ENCODE results near the gene HHIPL2.

HHIPL2 gene

DNA sequence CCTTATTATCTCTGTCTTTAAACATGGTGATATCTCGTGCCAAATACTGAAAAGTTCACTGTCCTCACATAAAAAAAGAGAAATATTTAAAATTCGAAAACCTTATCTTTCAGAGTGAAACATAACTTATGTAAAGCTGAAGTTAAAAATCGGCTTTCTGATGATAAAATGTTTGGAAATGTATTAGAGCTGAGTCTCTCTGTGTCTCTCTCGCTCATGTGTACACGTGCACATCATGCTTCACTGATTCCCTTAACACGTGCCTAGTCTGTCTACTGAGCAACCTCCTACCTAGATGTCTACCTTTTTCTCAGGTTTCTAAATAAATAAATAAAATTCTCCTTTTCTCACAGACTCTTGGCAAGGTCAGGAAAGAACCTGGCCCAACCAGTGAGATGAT is 17.1 kb downstream of the HHIPL2 start:
- no peak overlapping the region for H3K9ac ChIP-seq
- no peaks in the 10 kb centered on the region for H3K4me1 ChIP-seq (ENCODE audit: low read depth, poor library complexity, severe bottlenecking)
- no peak overlapping the region for H3K27ac ChIP-seq
- no peaks in the 10 kb centered on the region for H3K36me3 ChIP-seq (ENCODE audit: insufficient read depth)
- H3K79me2 ChIP-seq (ENCODE audit: insufficient read depth, low read depth) = no peaks in the 10 kb centered on the region
- H3K27me3 ChIP-seq (ENCODE audit: insufficient read depth, low read depth) = no peaks in the 10 kb centered on the region
- no peaks in the 10 kb centered on the region for H4K20me1 ChIP-seq (ENCODE audit: insufficient read depth)
- no peak overlapping the region for H3K4me2 ChIP-seq
- H2AFZ ChIP-seq (ENCODE audit: low read depth) = no peak overlapping the region
- H3K4me3 ChIP-seq (IDR thresholded peaks at IDR 0.05; ENCODE audit: insufficient read depth, low read depth, low read length) = no peak overlapping the region
- no peak for TF ChIP-seq CTCF (conservative IDR thresholded peaks at IDR 0.05; ENCODE audit: low read depth, low read length)

GRCh38 chr1:222529916-222530315 is 18.0 kb downstream of the HHIPL2 start:
- Histone ChIP-seq H3K4me3 (IDR thresholded peaks at IDR 0.05; ENCODE audit: insufficient read depth, low read depth, low read length) (no peak overlapping the region), H3K79me2 (ENCODE audit: insufficient read depth, low read depth) (no peaks in the 10 kb centered on the region), H4K20me1 (ENCODE audit: insufficient read depth) (no peaks in the 10 kb centered on the region), H2AFZ (ENCODE audit: low read depth) (no peak overlapping the region), H3K36me3 (ENCODE audit: insufficient read depth) (no peaks in the 10 kb centered on the region), H3K27me3 (ENCODE audit: insufficient read depth, low read depth) (no peaks in the 10 kb centered on the region), H3K4me2 (no peak overlapping the region), H3K9ac (no peak overlapping the region), H3K27ac (no peak overlapping the region), H3K4me1 (ENCODE audit: low read depth, poor library complexity, severe bottlenecking) (no peaks in the 10 kb centered on the region)
- no peak for TF ChIP-seq CTCF (conservative IDR thresholded peaks at IDR 0.05; ENCODE audit: low read depth, low read length)

- H3K4me1 ChIP-seq (ENCODE audit: low read depth, poor library complexity, severe bottlenecking) = no peaks in the 10 kb centered on the region
- H3K9ac ChIP-seq = no peak overlapping the region
- H3K27me3 ChIP-seq (ENCODE audit: insufficient read depth, low read depth) = no peaks in the 10 kb centered on the region
- H2AFZ ChIP-seq (ENCODE audit: low read depth) = no peak overlapping the region
- no peak for TF ChIP-seq CTCF (conservative IDR thresholded peaks at IDR 0.05; ENCODE audit: low read depth, low read length)
- no peak overlapping the region for H3K27ac ChIP-seq
- no peak overlapping the region for H3K4me3 ChIP-seq (IDR thresholded peaks at IDR 0.05; ENCODE audit: insufficient read depth, low read depth, low read length)
- H3K4me2 ChIP-seq = no peak overlapping the region
- H4K20me1 ChIP-seq (ENCODE audit: insufficient read depth) = no peaks in the 10 kb centered on the region
- no peaks in the 10 kb centered on the region for H3K79me2 ChIP-seq (ENCODE audit: insufficient read depth, low read depth)
- H3K36me3 ChIP-seq (ENCODE audit: insufficient read depth) = no peaks in the 10 kb centered on the region
Observed at GRCh38 chr1:222529181-222529580, 18.7 kb downstream of the HHIPL2 start.

GRCh38 chr1:222525951-222526350 is 22.0 kb downstream of the HHIPL2 start:
- Histone ChIP-seq H3K9ac (no peak overlapping the region), H3K36me3 (ENCODE audit: insufficient read depth) (no peaks in the 10 kb centered on the region), H3K27ac (no peak overlapping the region), H3K79me2 (ENCODE audit: insufficient read depth, low read depth) (no peaks in the 10 kb centered on the region), H3K4me3 (IDR thresholded peaks at IDR 0.05; ENCODE audit: insufficient read depth, low read depth, low read length) (no peak overlapping the region), H4K20me1 (ENCODE audit: insufficient read depth) (no peaks in the 10 kb centered on the region), H2AFZ (ENCODE audit: low read depth) (no peak overlapping the region), H3K27me3 (ENCODE audit: insufficient read depth, low read depth) (no peaks in the 10 kb centered on the region), H3K4me2 (no peak overlapping the region), H3K4me1 (ENCODE audit: low read depth, poor library complexity, severe bottlenecking) (no peaks in the 10 kb centered on the region)
- TF ChIP-seq CTCF (conservative IDR thresholded peaks at IDR 0.05; ENCODE audit: low read depth, low read length) = no peak

DNA sequence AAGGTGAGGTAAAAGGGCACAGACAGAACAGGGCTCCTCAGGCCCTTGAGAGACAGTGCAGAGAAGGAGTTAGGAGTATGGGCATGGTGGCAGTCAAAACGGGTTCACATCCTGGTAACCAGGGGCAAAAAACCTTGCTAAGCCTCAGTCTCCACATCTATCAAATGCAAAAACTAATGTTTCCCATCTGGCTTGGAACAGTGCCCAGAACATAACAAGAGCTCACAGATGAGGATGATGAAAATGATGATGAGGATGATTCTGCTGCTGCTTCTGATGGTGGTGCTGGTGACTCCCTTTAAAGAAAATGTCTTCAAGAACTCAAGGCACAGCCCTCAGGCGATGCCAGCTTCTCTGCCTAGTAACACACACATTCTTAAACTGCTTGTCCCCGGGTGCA is 24.1 kb downstream of the HHIPL2 start:
- Histone ChIP-seq H3K9ac (no peak overlapping the region), H3K4me3 (IDR thresholded peaks at IDR 0.05; ENCODE audit: insufficient read depth, low read depth, low read length) (no peak overlapping the region), H3K4me1 (ENCODE audit: low read depth, poor library complexity, severe bottlenecking) (no peaks in the 10 kb centered on the region), H3K27ac (no peak overlapping the region), H3K79me2 (ENCODE audit: insufficient read depth, low read depth) (no peaks in the 10 kb centered on the region), H2AFZ (ENCODE audit: low read depth) (no peak overlapping the region), H3K27me3 (ENCODE audit: insufficient read depth, low read depth) (no peaks in the 10 kb centered on the region), H4K20me1 (ENCODE audit: insufficient read depth) (no peaks in the 10 kb centered on the region), H3K36me3 (ENCODE audit: insufficient read depth) (no peaks in the 10 kb centered on the region), H3K4me2 (no peak overlapping the region)
- TF ChIP-seq CTCF (conservative IDR thresholded peaks at IDR 0.05; ENCODE audit: low read depth, low read length) = no peak
